Mammary epithelial cell (primary cell): ENCODE results near the gene BZW1.

Source experiments
- CTCF ChIP-seq, 2 donors: IDR thresholded peaks in 1 of 2; conservative IDR thresholded peaks in 1 of 2; 2 replicates each; pipeline ENCODE4 v1.5.1; 2011 to 2012; ENCODE audit warnings: inconsistent platforms in 2 of 2, low read length in 2 of 2, mild to moderate bottlenecking in 2 of 2, control low read depth in 1 of 2, low read depth in 1 of 2; ENCODE audit not compliant: insufficient read depth in 1 of 2; ENCODE audit errors: extremely low read depth in 1 of 2
- EZH2 ChIP-seq: IDR thresholded peaks from 2 replicates; pipeline ENCODE4 v1.6.1; 2012; ENCODE audit warnings: low read length, inconsistent platforms, borderline replicate concordance

GRCh38 chr2:200839513-200839912, 27.8 kb downstream of the BZW1 start:
- no peak for TF ChIP-seq CTCF (conservative IDR thresholded peaks at IDR 0.05 in 1 of 2, IDR thresholded peaks at IDR 0.05 in 1 of 2; ENCODE audit: extremely low read depth in 1 of 2, insufficient read depth in 1 of 2, low read depth in 1 of 2, low read length in 2 of 2)
- no peak for TF ChIP-seq EZH2
